ENCODE results near the gene GPR179.

- no peak for TF ChIP-seq CTCF (IDR thresholded peaks at IDR 0.05; ENCODE audit: low read depth, low read length, poor library complexity, severe bottlenecking)
- no peak for TF ChIP-seq EZH2phosphoT487 (IDR thresholded peaks at IDR 0.05; ENCODE audit: borderline replicate concordance, low read length)
These were observed 12.8 kb downstream of the GPR179 start for GRCh38 chr17:38330941-38331411.
